CD14-positive monocyte (primary cell): ENCODE measurements around the gene EBF3. TPM values are rescaled to one million over a fixed set of nuclear protein-coding genes. Genes with fewer than 3 reads are reported as not detected.

Experiments used
- DNase-seq, 3 donors: peaks; one replicate each; pipeline ENCODE4 v3.0.0-alpha.2; 2011 to 2022
- H2AFZ ChIP-seq: 2 replicates; pipeline ENCODE4 v1.6.0; 2012; ENCODE audit warnings: mild to moderate bottlenecking, low read depth, low read length, inconsistent platforms; ENCODE audit not compliant: insufficient read depth, poor library complexity, severe bottlenecking
- H3K27ac ChIP-seq, 2 donors: 1 replicate in 1 of 2; 2 replicates in 1 of 2; pipeline ENCODE4 v1.5.1; 2012 to 2013; ENCODE audit warnings: low read length in 2 of 2, control low read depth in 1 of 2, inconsistent platforms in 1 of 2, low read depth in 1 of 2, mild to moderate bottlenecking in 1 of 2
- H3K27me3 ChIP-seq, 2 donors: one replicate each; pipeline versions ENCODE4 v1.6.0 to v1.6.1; 2011 to 2013; ENCODE audit warnings: low read length in 2 of 2; ENCODE audit not compliant: control insufficient read depth in 2 of 2, insufficient read depth in 2 of 2
- H3K36me3 ChIP-seq, 2 donors: replicated peaks in 1 of 2; 1 replicate in 1 of 2; 2 replicates in 1 of 2; pipeline versions ENCODE4 v1.5.1 to v1.6.1; 2012 to 2013; ENCODE audit warnings: low read length in 2 of 2, control low read depth in 1 of 2, inconsistent platforms in 1 of 2, mild to moderate bottlenecking in 1 of 2; ENCODE audit not compliant: insufficient read depth in 2 of 2, control insufficient read depth in 1 of 2
- H3K4me1 ChIP-seq, 2 donors: 1 replicate in 1 of 2; 2 replicates in 1 of 2; pipeline versions ENCODE4 v1.5.1 to v1.6.1; 2012 to 2013; ENCODE audit warnings: low read length in 2 of 2, control low read depth in 1 of 2, inconsistent platforms in 1 of 2, mild to moderate bottlenecking in 1 of 2, moderate library complexity in 1 of 2; ENCODE audit not compliant: insufficient read depth in 2 of 2, control insufficient read depth in 1 of 2
- H3K4me2 ChIP-seq: replicated peaks from 2 replicates; pipeline ENCODE3; 2012; ENCODE audit warnings: low read length, moderate library complexity, mild to moderate bottlenecking; ENCODE audit not compliant: poor library complexity, severe bottlenecking; ENCODE audit errors: extremely low read depth
- H3K4me3 ChIP-seq, 3 experiments: fragments of 200-600 bp in 1 of 3; sonication (generic) in 1 of 3; replicated peaks in 1 of 3; 1 replicate in 2 of 3; 2 replicates in 1 of 3; pipeline ENCODE4 v1.5.1; 2011 to 2013; ENCODE audit warnings: low read length in 3 of 3, mild to moderate bottlenecking in 3 of 3, control low read depth in 2 of 3, low read depth in 2 of 3, inconsistent platforms in 1 of 3, moderate library complexity in 1 of 3
- H3K79me2 ChIP-seq: 2 replicates; pipeline ENCODE4 v1.6.0; 2012; ENCODE audit warnings: mild to moderate bottlenecking, control low read depth, inconsistent platforms, low read length, moderate library complexity; ENCODE audit not compliant: insufficient read depth
- H3K9ac ChIP-seq: 2 replicates; pipeline ENCODE4 v1.6.0; 2017; ENCODE audit warnings: low read length, mild to moderate bottlenecking; ENCODE audit not compliant: insufficient read depth, poor library complexity, severe bottlenecking
- H3K9me3 ChIP-seq, 2 donors: replicated peaks in 1 of 2; 1 replicate in 1 of 2; 2 replicates in 1 of 2; pipeline versions ENCODE4 v1.5.1 to v1.6.1; 2012 to 2013; ENCODE audit warnings: low read length in 2 of 2, control low read depth in 1 of 2; ENCODE audit not compliant: control insufficient read depth in 1 of 2, insufficient read depth in 1 of 2
- H4K20me1 ChIP-seq: 2 replicates; pipeline ENCODE4 v1.6.0; 2012; ENCODE audit warnings: mild to moderate bottlenecking, low read length, control low read depth, moderate library complexity; ENCODE audit not compliant: insufficient read depth
- H3K27ac Mint-ChIP-seq, 7 donors: one replicate each; pipeline ENCODE4 v1.8.0; 2020; ENCODE audit warnings: mild to moderate bottlenecking in 7 of 7, mixed read lengths in 7 of 7, moderate library complexity in 6 of 7, inconsistent platforms in 2 of 7
- H3K27me3 Mint-ChIP-seq, 3 donors: one replicate each; pipeline ENCODE4 v1.8.0; 2021 to 2022; ENCODE audit warnings: low read depth in 3 of 3, mild to moderate bottlenecking in 3 of 3, mixed read lengths in 3 of 3, moderate library complexity in 3 of 3, inconsistent platforms in 1 of 3
- H3K36me3 Mint-ChIP-seq, 2 donors: one replicate each; pipeline ENCODE4 v1.8.0; 2020; ENCODE audit warnings: mixed read lengths in 2 of 2, inconsistent platforms in 1 of 2, mild to moderate bottlenecking in 1 of 2
- H3K4me1 Mint-ChIP-seq: one replicate; pipeline ENCODE4 v1.8.0; 2020; ENCODE audit warnings: mild to moderate bottlenecking, mixed read lengths
- H3K4me3 Mint-ChIP-seq, 2 donors: one replicate each; pipeline ENCODE4 v1.8.0; 2020; ENCODE audit warnings: mild to moderate bottlenecking in 2 of 2, mixed read lengths in 2 of 2, moderate library complexity in 1 of 2
- H3K9me3 Mint-ChIP-seq, 7 donors: one replicate each; pipeline ENCODE4 v1.8.0; 2020 to 2022; ENCODE audit warnings: mixed read lengths in 7 of 7, mild to moderate bottlenecking in 6 of 7, moderate library complexity in 6 of 7, inconsistent platforms in 2 of 7
- WGBS: methylation state at CpG from one replicate; pipeline ENCODE4 v1.1.5; 2013; ENCODE audit warnings: missing lambda C conversion rate; ENCODE audit not compliant: insufficient coverage; 5-methylcytosine and 5-hydroxymethylcytosine counted together
- intact Hi-C, 2 donors: fragments of 100-400 bp; cut with micrococcal nuclease; formaldehyde crosslinking; loops; one replicate each; pipeline versions ENCODE4 v1.15.0 to v1.15.1; 2023
- polyA plus RNA-seq, 3 donors: library from polyadenylated mRNA; depleted of rRNA in 1 of 3; unstranded in 2 of 3; stranded (reverse) in 1 of 3; fragments of 300-500 nt in 2 of 3; fragments of >200 nt in 1 of 3; fragmentation: Illumina TruSeq in 2 of 3; gene quantifications; 1 replicate in 2 of 3; 2 replicates in 1 of 3; pipeline ENCODE4 v1.2.3, GENCODE V29; 2012 to 2021
- TF ChIP-seq, protein P1 (sequence below): fragments of 200-600 bp; IDR thresholded peaks from one replicate; pipeline ENCODE4 v1.8.0; 2022; ENCODE audit warnings: antibody characterized with exemption, mild to moderate bottlenecking

The EBF3 gene
- polyA plus RNA-seq, 3 donors = not detected

DNA sequence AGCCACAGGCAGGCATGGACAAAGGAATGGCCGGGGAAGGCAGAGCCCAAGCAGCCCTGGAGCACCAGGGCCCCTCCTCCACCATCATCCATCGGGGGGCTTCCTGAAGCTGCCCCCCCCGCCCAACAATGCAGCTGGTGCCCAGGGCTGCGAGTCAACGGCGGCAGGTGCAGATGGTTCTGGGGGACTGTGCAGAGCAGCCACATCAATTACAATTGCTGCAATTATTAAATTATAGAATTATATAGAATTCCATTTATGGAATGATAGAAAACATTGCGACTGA, 28.3 kb downstream of the EBF3 start:
- H3K27me3 ChIP-seq = no peaks in the 10 kb centered on the region
- no peak for DNase-seq
- intact Hi-C loops = no loop called here
- H3K27me3 Mint-ChIP-seq = peaks cover 0 to 11% (median 5%) of the 10 kb centered on the region in 3 donors
- H3K9ac ChIP-seq = no peak overlapping the region
- 93% methylated on average over 3 of the region's 7 CpGs for WGBS
- H3K27ac Mint-ChIP-seq = no peak overlapping the region
- no peak overlapping the region for H2AFZ ChIP-seq
- H3K9me3 Mint-ChIP-seq = no peaks in the 10 kb centered on the region
- H3K36me3 ChIP-seq = no peaks in the 10 kb centered on the region
- no peaks in the 10 kb centered on the region for H3K79me2 ChIP-seq
- no peaks in the 10 kb centered on the region for H3K4me1 ChIP-seq
- no peaks in the 10 kb centered on the region for H3K4me1 Mint-ChIP-seq
- H3K36me3 Mint-ChIP-seq = no peaks in the 10 kb centered on the region
- H3K4me3 ChIP-seq = no peak overlapping the region
- TF ChIP-seq, protein P1, sequence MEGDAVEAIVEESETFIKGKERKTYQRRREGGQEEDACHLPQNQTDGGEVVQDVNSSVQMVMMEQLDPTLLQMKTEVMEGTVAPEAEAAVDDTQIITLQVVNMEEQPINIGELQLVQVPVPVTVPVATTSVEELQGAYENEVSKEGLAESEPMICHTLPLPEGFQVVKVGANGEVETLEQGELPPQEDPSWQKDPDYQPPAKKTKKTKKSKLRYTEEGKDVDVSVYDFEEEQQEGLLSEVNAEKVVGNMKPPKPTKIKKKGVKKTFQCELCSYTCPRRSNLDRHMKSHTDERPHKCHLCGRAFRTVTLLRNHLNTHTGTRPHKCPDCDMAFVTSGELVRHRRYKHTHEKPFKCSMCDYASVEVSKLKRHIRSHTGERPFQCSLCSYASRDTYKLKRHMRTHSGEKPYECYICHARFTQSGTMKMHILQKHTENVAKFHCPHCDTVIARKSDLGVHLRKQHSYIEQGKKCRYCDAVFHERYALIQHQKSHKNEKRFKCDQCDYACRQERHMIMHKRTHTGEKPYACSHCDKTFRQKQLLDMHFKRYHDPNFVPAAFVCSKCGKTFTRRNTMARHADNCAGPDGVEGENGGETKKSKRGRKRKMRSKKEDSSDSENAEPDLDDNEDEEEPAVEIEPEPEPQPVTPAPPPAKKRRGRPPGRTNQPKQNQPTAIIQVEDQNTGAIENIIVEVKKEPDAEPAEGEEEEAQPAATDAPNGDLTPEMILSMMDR = no peak
- H4K20me1 ChIP-seq = no peaks in the 10 kb centered on the region
- H3K9me3 ChIP-seq = no peaks in the 10 kb centered on the region
- no peak overlapping the region for H3K4me3 Mint-ChIP-seq
- H3K4me2 ChIP-seq = no peak overlapping the region
- no peak overlapping the region for H3K27ac ChIP-seq

DNA sequence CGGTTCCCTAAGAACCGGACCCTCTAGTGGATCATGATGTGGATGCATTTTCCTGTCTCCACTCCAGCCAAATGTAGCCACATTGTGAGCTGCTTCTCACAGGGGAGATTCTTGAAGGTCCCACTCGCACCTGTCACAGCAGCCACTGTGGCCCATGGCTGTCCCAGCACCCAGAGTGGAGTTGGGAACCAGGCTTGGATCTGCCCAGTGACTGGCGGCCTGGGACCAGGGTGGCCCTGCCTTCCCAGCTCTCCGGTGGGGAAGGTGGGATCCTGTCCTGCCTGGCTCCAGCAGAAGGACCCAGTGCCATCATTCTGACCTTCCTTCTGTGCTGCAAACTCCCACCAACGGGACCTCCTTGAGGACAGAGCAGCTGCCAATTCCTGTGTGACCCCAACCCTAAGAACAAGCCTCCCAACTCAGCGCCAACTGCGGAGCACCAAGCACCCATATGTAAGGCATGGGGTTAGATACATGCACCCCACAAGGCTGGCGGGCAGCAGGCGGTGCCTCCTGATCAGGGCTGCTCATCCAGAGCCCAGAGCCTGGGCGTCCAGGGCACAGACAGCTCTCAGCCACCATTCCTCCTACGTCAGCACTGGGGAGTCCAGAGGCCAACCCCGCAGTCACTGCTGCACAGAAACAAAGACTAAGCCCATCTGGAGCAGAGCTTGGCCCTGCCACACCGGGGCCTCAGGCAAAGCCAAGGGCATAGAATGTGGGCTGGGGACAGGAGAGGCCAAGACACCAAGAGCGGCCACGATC, 28.8 kb downstream of the EBF3 start:
- no peak for DNase-seq
- intact Hi-C loops = no loop called here
- 95% methylated on average over 8 of the region's 16 CpGs for WGBS

More for the DNA sequence above, 28.8 kb downstream of the EBF3 start:
- Histone ChIP-seq H3K4me2 (no peak overlapping the region), H2AFZ (no peak overlapping the region), H3K4me3 (no peak overlapping the region), H3K9ac (no peak overlapping the region), H3K9me3 (no peaks in the 10 kb centered on the region), H4K20me1 (no peaks in the 10 kb centered on the region), H3K4me1 (no peaks in the 10 kb centered on the region), H3K79me2 (no peaks in the 10 kb centered on the region), H3K36me3 (no peaks in the 10 kb centered on the region), H3K27me3 (no peaks in the 10 kb centered on the region), H3K27ac (no peak overlapping the region)
- TF ChIP-seq, protein P1 = no peak
- Mint-ChIP-seq H3K36me3 (no peaks in the 10 kb centered on the region), H3K4me1 (no peaks in the 10 kb centered on the region), H3K9me3 (no peaks in the 10 kb centered on the region), H3K27me3 (peaks cover 0 to 11% (median 5%) of the 10 kb centered on the region in 3 donors), H3K4me3 (no peak overlapping the region), H3K27ac (no peak overlapping the region)
